ENCODE results near the gene ADCY3. TPM values are rescaled to one million over a fixed set of nuclear protein-coding genes. Genes with fewer than 3 reads are reported as not detected.

Gene ADCY3
- polyA plus RNA-seq, 1 donor from 2014 or later, result 28.8 TPM

DNA sequence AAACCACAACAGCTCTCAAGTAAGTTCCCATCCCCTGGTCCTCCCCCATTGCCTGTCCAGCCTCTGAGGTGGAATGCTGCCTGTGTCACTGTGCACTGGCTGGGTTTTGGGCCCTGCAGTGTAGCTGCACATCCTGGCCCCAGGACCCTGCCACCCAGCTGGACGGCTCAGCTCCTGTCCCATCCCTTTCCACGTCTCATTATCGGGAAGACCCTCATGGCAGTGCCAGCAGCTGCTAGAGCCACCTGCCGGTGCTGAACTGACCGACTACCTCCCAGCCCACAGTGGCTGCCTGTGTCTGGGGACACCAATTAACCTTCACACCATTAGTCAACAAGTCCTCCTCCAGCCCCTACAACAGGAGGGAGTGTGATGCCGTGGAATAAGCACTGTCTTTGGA lies 31.9 kb downstream of the ADCY3 start:
- TF ChIP-seq MXI1 (conservative IDR thresholded peaks at IDR 0.05; ENCODE audit: poor library complexity, severe bottlenecking) (no peak), RAD21 (conservative IDR thresholded peaks at IDR 0.05) (no peak), EP300 (conservative IDR thresholded peaks at IDR 0.05; ENCODE audit: poor library complexity, severe bottlenecking) (no peak), SMC3 (conservative IDR thresholded peaks at IDR 0.05; ENCODE audit: poor library complexity) (no peak)
- TF ChIP-seq, protein P1, sequence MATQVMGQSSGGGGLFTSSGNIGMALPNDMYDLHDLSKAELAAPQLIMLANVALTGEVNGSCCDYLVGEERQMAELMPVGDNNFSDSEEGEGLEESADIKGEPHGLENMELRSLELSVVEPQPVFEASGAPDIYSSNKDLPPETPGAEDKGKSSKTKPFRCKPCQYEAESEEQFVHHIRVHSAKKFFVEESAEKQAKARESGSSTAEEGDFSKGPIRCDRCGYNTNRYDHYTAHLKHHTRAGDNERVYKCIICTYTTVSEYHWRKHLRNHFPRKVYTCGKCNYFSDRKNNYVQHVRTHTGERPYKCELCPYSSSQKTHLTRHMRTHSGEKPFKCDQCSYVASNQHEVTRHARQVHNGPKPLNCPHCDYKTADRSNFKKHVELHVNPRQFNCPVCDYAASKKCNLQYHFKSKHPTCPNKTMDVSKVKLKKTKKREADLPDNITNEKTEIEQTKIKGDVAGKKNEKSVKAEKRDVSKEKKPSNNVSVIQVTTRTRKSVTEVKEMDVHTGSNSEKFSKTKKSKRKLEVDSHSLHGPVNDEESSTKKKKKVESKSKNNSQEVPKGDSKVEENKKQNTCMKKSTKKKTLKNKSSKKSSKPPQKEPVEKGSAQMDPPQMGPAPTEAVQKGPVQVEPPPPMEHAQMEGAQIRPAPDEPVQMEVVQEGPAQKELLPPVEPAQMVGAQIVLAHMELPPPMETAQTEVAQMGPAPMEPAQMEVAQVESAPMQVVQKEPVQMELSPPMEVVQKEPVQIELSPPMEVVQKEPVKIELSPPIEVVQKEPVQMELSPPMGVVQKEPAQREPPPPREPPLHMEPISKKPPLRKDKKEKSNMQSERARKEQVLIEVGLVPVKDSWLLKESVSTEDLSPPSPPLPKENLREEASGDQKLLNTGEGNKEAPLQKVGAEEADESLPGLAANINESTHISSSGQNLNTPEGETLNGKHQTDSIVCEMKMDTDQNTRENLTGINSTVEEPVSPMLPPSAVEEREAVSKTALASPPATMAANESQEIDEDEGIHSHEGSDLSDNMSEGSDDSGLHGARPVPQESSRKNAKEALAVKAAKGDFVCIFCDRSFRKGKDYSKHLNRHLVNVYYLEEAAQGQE (IDR thresholded peaks at IDR 0.05; ENCODE audit: borderline replicate concordance), result no peak
- no peaks in the 10 kb centered on the region for H3K36me3 ChIP-seq (ENCODE audit: insufficient read depth, low read length)
- H3K27me3 ChIP-seq (ENCODE audit: insufficient read depth, low read depth, low read length), result no peaks in the 10 kb centered on the region
- no peaks in the 10 kb centered on the region for H3K9me3 ChIP-seq (ENCODE audit: low read length)
- H3K9me2 ChIP-seq (ENCODE audit: insufficient read depth, low read length), result no peaks in the 10 kb centered on the region
- H2AFZ ChIP-seq (ENCODE audit: low read depth, low read length), result no peak overlapping the region
- H3K4me3 ChIP-seq (ENCODE audit: low read length), result no peak overlapping the region
- no peaks in the 10 kb centered on the region for H3F3A ChIP-seq (ENCODE audit: insufficient read depth, low read length, poor library complexity, severe bottlenecking)
- no peak overlapping the region for H3K4me2 ChIP-seq (ENCODE audit: low read length)
- no peak overlapping the region for H3K27ac ChIP-seq (ENCODE audit: low read length)
- no peaks in the 10 kb centered on the region for H4K20me1 ChIP-seq (ENCODE audit: insufficient read depth)
- no peak overlapping the region for H3K9ac ChIP-seq (ENCODE audit: low read length)
- no peaks in the 10 kb centered on the region for H3K79me2 ChIP-seq (replicated peaks; ENCODE audit: insufficient read depth, low read length)

DNA sequence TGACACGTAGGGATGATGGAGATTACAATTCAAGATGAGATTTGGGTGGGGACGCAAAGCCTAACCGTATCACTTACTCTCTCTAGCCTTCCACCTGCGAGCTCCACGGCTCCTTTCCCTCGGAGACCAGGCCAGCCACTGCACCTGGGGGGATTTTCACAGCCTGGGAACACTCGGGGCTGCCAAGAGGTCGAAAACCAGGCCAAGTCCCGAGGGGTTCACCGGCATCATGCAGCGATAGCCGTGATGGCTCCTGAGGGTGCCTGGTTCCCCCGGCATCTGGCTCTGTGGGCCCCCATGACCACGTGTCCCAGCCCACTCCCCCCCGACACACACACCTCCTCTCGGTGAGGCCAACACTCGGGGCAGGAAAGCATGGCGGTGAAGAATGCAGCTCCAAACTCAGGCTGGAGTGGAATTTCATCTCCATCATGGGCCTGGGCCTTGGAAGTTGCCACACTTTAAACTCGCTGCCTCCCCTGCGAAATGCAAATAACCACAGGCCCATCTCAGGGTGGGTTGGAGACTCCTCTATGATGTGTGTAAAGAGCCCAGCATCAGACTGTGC lies 32.6 kb downstream of the ADCY3 start:
- Histone ChIP-seq H2AFZ (ENCODE audit: low read depth, low read length) (no peak overlapping the region), H3K9me3 (ENCODE audit: low read length) (no peaks in the 10 kb centered on the region), H3K79me2 (replicated peaks; ENCODE audit: insufficient read depth, low read length) (no peaks in the 10 kb centered on the region), H3K9me2 (ENCODE audit: insufficient read depth, low read length) (no peaks in the 10 kb centered on the region), H3K9ac (ENCODE audit: low read length) (no peak overlapping the region), H3K27ac (ENCODE audit: low read length) (no peak overlapping the region), H4K20me1 (ENCODE audit: insufficient read depth) (no peaks in the 10 kb centered on the region), H3K27me3 (ENCODE audit: insufficient read depth, low read depth, low read length) (no peaks in the 10 kb centered on the region), H3F3A (ENCODE audit: insufficient read depth, low read length, poor library complexity, severe bottlenecking) (no peaks in the 10 kb centered on the region), H3K36me3 (ENCODE audit: insufficient read depth, low read length) (no peaks in the 10 kb centered on the region), H3K4me3 (ENCODE audit: low read length) (no peak overlapping the region), H3K4me2 (ENCODE audit: low read length) (no peak overlapping the region)
- TF ChIP-seq, protein P2, sequence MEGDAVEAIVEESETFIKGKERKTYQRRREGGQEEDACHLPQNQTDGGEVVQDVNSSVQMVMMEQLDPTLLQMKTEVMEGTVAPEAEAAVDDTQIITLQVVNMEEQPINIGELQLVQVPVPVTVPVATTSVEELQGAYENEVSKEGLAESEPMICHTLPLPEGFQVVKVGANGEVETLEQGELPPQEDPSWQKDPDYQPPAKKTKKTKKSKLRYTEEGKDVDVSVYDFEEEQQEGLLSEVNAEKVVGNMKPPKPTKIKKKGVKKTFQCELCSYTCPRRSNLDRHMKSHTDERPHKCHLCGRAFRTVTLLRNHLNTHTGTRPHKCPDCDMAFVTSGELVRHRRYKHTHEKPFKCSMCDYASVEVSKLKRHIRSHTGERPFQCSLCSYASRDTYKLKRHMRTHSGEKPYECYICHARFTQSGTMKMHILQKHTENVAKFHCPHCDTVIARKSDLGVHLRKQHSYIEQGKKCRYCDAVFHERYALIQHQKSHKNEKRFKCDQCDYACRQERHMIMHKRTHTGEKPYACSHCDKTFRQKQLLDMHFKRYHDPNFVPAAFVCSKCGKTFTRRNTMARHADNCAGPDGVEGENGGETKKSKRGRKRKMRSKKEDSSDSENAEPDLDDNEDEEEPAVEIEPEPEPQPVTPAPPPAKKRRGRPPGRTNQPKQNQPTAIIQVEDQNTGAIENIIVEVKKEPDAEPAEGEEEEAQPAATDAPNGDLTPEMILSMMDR (IDR thresholded peaks at IDR 0.05; ENCODE audit: poor library complexity, severe bottlenecking), result no peak
- TF ChIP-seq EZH2 (IDR thresholded peaks at IDR 0.05; ENCODE audit: borderline replicate concordance, insufficient read depth, low read length, poor library complexity, severe bottlenecking), result no peak
- no peak for TF ChIP-seq EP300 (conservative IDR thresholded peaks at IDR 0.05; ENCODE audit: poor library complexity, severe bottlenecking)
- TF ChIP-seq MXI1 (conservative IDR thresholded peaks at IDR 0.05; ENCODE audit: poor library complexity, severe bottlenecking), result no peak
- TF ChIP-seq POLR2AphosphoS5 (IDR thresholded peaks at IDR 0.05), result no peak
- no peak for TF ChIP-seq SMC3 (conservative IDR thresholded peaks at IDR 0.05; ENCODE audit: poor library complexity)
- TF ChIP-seq, protein P1 (IDR thresholded peaks at IDR 0.05; ENCODE audit: borderline replicate concordance), result no peak

Data from neural cell (in vitro differentiated cells).